K562 treated with DMSO at 1 percent for 12 hours (cell line): ENCODE data around the gene C2CD2. TPM values are rescaled to one million over a fixed set of nuclear protein-coding genes. Genes with fewer than 3 reads are reported as not detected.

ENCODE experiments used
- total RNA-seq: library from RNA; unstranded; fragments of 300-600 nt; gene quantifications from 2 replicates; pipeline ENCODE4 v1.2.3, GENCODE V29; 2022; ENCODE audit not compliant: insufficient read depth

C2CD2 gene
- 2.6 and 6.9 TPM in 2 replicates for total RNA-seq

GRCh38 chr21:41953831-41954653 is at the start of gene C2CD2:
C2CD2 (minus strand) TSS chr21:41954018; CDS start chr21:41953648, 370 bp downstream.

DNA sequence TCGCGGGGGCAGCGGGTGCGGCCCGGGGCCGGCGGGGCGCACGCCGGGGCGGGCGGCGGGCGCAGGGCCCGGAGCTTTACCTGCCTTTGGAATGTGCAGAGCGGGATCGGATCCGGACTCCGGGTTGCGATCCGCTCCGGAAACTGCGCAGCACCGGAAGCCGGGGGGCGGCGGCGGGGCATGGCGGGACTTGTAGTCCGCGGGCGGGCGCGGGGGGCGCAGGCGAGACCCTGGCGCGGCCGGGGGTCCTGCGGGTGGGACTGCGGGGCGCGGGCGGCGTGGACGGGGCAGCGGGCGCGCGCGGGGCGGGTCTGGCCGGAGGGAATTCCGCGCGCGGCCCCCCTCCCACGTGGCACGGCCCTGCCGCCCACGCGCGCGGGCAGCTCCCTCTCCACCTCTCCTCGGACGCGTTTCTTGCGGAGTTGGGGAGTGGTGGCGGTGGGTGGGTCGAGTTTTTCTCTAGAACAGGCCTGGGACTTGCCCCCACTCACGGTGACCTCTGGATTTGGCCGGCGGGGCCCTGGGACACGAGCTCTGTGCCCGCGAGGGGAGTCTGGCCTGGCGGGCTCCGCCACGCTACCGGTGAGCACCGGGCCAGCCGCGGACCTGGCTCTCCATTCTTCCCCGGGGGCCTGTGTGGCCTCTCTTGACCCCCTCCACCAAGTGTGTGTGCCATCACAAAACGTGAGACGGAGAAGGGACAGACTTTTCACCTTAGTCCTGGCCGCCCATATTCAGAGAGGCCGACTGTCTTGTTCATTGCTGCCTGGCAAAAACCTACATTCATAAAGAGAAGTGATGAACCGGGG is 74.4 kb downstream of the C2CD2 start, which contains the start of gene PRDM15:
Gene PRDM15, minus strand, starts transcription at position 155 of the 809 bp plus-strand sequence. CDS start 18,981 bp downstream, outside the sequence.

Other genes starting within 250 kb of the C2CD2 start
- gene RIPK4, start 187.0 kb downstream of the C2CD2 start, total RNA-seq: not detected in 2 replicates
- gene PRDM15, start 74.7 kb downstream of the C2CD2 start, total RNA-seq: 1.1 and 6.1 TPM in 2 replicates
- 2.6 and 15.2 TPM in 2 replicates for gene ZBTB21, start 56.3 kb upstream of the C2CD2 start, total RNA-seq
- not detected in 2 replicates for gene UMODL1, start 117.3 kb upstream of the C2CD2 start, total RNA-seq